A549 (cell line): Measurements from ENCODE around the gene ATAD2B. TPM values are rescaled to one million over a fixed set of nuclear protein-coding genes. Genes with fewer than 3 reads are reported as not detected.

Source experiments
- ATAC-seq, 2 experiments: fragments of 200-7000 bp in 1 of 2; fragments of >200 bp in 1 of 2; cut with Nextera tagmentation in 1 of 2; cut with Tn5 transposase in 1 of 2; 3 replicates each; pipeline versions ENCODE4 v1.8.0 to v1.9.1; 2018 to 2020; ENCODE audit warnings: mild to moderate bottlenecking in 1 of 2, moderate library complexity in 1 of 2
- CTCF ChIA-PET: fragments of 300-600 bp; sonication (Branson Sonifier 250); formaldehyde crosslinking; extraction: SDS; loops from one replicate; lab custom pipeline; 2021; ENCODE audit warnings: antibody characterized with exemption, inconsistent platforms; lab: Yijun Ruan, JAX
- POLR2A ChIA-PET: fragments of 350-600 bp; formaldehyde crosslinking; extraction: SDS; loops from one replicate; lab custom pipeline; 2021; ENCODE audit warnings: antibody characterized with exemption, inconsistent platforms; lab: Yijun Ruan, JAX
- DNase-seq, 2 experiments: peaks; one replicate each; pipeline versions ENCODE4 v3.0.0 to v3.0.0-alpha.2; 2011 to 2016; ENCODE audit warnings: low read depth in 1 of 2, low spot score in 1 of 2
- FAIRE-seq: peaks from 2 replicates; lab custom pipeline; 2011; peaks lifted over from hg19 to GRCh38; lab: Jason Lieb, UNC
- H3K27ac ChIP-seq, 2 experiments: fragments of >200 bp; sonication (Bioruptor Twin); formaldehyde crosslinking; 3 replicates each; pipeline ENCODE4 v1.5.1; 2016 to 2017
- H3K4me1 ChIP-seq: fragments of >200 bp; sonication (Bioruptor Twin); formaldehyde crosslinking; 3 replicates; pipeline ENCODE4 v1.6.1; 2016
- H3K4me2 ChIP-seq: fragments of >200 bp; sonication (Bioruptor Twin); formaldehyde crosslinking; 3 replicates; pipeline ENCODE4 v1.6.1; 2016
- H3K4me3 ChIP-seq: fragments of >200 bp; sonication (Bioruptor Twin); formaldehyde crosslinking; 3 replicates; pipeline ENCODE4 v1.5.1; 2016
- H3K9me3 ChIP-seq: fragments of >200 bp; sonication (Bioruptor Twin); formaldehyde crosslinking; 3 replicates; pipeline ENCODE4 v1.6.1; 2016
- ATOH8 ChIP-seq: fragments of 250-450 bp; sonication (Bioruptor Pico); IDR thresholded peaks from 2 replicates; pipeline ENCODE4 v1.5.0; 2020; ENCODE audit warnings: low read depth, mild to moderate bottlenecking, moderate library complexity
- BCL3 ChIP-seq: fragments of >200 bp; sonication (Bioruptor Twin); formaldehyde crosslinking; IDR thresholded peaks from 3 replicates; pipeline ENCODE4 v1.6.1; 2016
- CBX2 ChIP-seq: fragments of 200-600 bp; sonication (generic); IDR thresholded peaks from 2 replicates; pipeline ENCODE4 v1.6.1; 2016; ENCODE audit warnings: low read depth, mild to moderate bottlenecking, borderline replicate concordance
- CHD2 ChIP-seq: fragments of 150-350 bp; IDR thresholded peaks from 2 replicates; pipeline ENCODE4 v1.6.1; 2014; ENCODE audit warnings: low read length; ENCODE audit not compliant: partially characterized antibody
- CHD4 ChIP-seq: fragments of 200-600 bp; sonication (generic); IDR thresholded peaks from 2 replicates; pipeline ENCODE4 v1.6.1; 2016; ENCODE audit warnings: antibody characterized with exemption, mild to moderate bottlenecking, borderline replicate concordance
- E2F6 ChIP-seq: IDR thresholded peaks from 2 replicates; pipeline ENCODE4 v1.6.1; 2012; ENCODE audit warnings: low read depth, borderline replicate concordance
- EHF ChIP-seq: fragments of 250-450 bp; sonication (Bioruptor Pico); IDR thresholded peaks from 2 replicates; pipeline ENCODE4 v1.5.0; 2020; ENCODE audit warnings: mild to moderate bottlenecking
- EHMT2 ChIP-seq: fragments of 200-600 bp; sonication (generic); IDR thresholded peaks from 2 replicates; pipeline ENCODE4 v1.6.1; 2016; ENCODE audit warnings: antibody characterized with exemption, low read depth, mild to moderate bottlenecking, moderate library complexity
- EP300 ChIP-seq, 2 experiments: fragments of >200 bp; sonication (Bioruptor Twin); formaldehyde crosslinking; IDR thresholded peaks; 2 replicates in 1 of 2; 3 replicates in 1 of 2; pipeline ENCODE4 v1.6.1; 2016 to 2017
- FOSB ChIP-seq: fragments of 250-450 bp; sonication (Bioruptor Pico); IDR thresholded peaks from 2 replicates; pipeline ENCODE4 v1.5.0; 2020; ENCODE audit warnings: mild to moderate bottlenecking, moderate library complexity
- FOXS1 ChIP-seq: fragments of 250-450 bp; sonication (Bioruptor Pico); IDR thresholded peaks from 2 replicates; pipeline ENCODE4 v1.5.0; 2020; ENCODE audit warnings: mild to moderate bottlenecking, moderate library complexity
- GATA3 ChIP-seq: IDR thresholded peaks from 2 replicates; pipeline ENCODE4 v1.6.1; 2012; ENCODE audit warnings: borderline replicate concordance
- HDAC2 ChIP-seq: fragments of 200-600 bp; sonication (generic); IDR thresholded peaks from 2 replicates; pipeline ENCODE4 v1.6.1; 2016
- HMGXB4 ChIP-seq: fragments of 250-450 bp; sonication (Bioruptor Pico); IDR thresholded peaks from 2 replicates; pipeline ENCODE4 v1.5.0; 2021; ENCODE audit warnings: mild to moderate bottlenecking, moderate library complexity, borderline replicate concordance
- HOXB13 ChIP-seq: fragments of 250-450 bp; sonication (Bioruptor Pico); IDR thresholded peaks from 2 replicates; pipeline ENCODE4 v1.5.0; 2020; ENCODE audit warnings: low read depth, mild to moderate bottlenecking, moderate library complexity
- HOXB5 ChIP-seq: fragments of 250-450 bp; sonication (Bioruptor Pico); IDR thresholded peaks from 2 replicates; pipeline ENCODE4 v1.5.0; 2020; ENCODE audit warnings: mild to moderate bottlenecking, moderate library complexity
- JUN ChIP-seq, 2 experiments: fragments of >200 bp; sonication (Bioruptor Twin); formaldehyde crosslinking; IDR thresholded peaks; 2 replicates in 1 of 2; 3 replicates in 1 of 2; pipeline ENCODE4 v1.6.1; 2016 to 2017
- JUNB ChIP-seq: fragments of >200 bp; sonication (Bioruptor Twin); formaldehyde crosslinking; IDR thresholded peaks from 2 replicates; pipeline ENCODE4 v1.6.1; 2016
- MAX ChIP-seq: IDR thresholded peaks from 2 replicates; pipeline ENCODE4 v1.6.1; 2012
- PBX3 ChIP-seq: IDR thresholded peaks from 2 replicates; pipeline ENCODE4 v1.6.1; 2012
- PHF8 ChIP-seq: fragments of 200-600 bp; sonication (generic); IDR thresholded peaks from 2 replicates; pipeline ENCODE4 v1.6.1; 2016; ENCODE audit warnings: low read depth, mild to moderate bottlenecking, antibody characterized with exemption, moderate library complexity, borderline replicate concordance
- POLR2A ChIP-seq: IDR thresholded peaks from 2 replicates; pipeline ENCODE4 v1.6.1; 2012; ENCODE audit warnings: mild to moderate bottlenecking, low read length
- RAD21 ChIP-seq, 2 experiments: fragments of >200 bp in 1 of 2; sonication (Bioruptor Twin) in 1 of 2; formaldehyde crosslinking in 1 of 2; IDR thresholded peaks in 1 of 2; conservative IDR thresholded peaks in 1 of 2; 2 replicates in 1 of 2; 3 replicates in 1 of 2; pipeline ENCODE4 v1.6.1; 2012 to 2018; ENCODE audit warnings: inconsistent platforms in 1 of 2
- RFX5 ChIP-seq: fragments of 450-650 bp; IDR thresholded peaks from 2 replicates; pipeline ENCODE4 v1.7.1; 2014; ENCODE audit warnings: antibody characterized with exemption, mild to moderate bottlenecking, moderate library complexity
- RNF2 ChIP-seq: fragments of 200-600 bp; sonication (generic); IDR thresholded peaks from 2 replicates; pipeline ENCODE4 v1.6.1; 2016; ENCODE audit warnings: low read depth, mild to moderate bottlenecking, antibody characterized with exemption, moderate library complexity, borderline replicate concordance
- SREBF2 ChIP-seq: fragments of 450-650 bp; IDR thresholded peaks from 2 replicates; pipeline ENCODE4 v1.6.1; 2014; ENCODE audit warnings: mild to moderate bottlenecking, moderate library complexity
- TFCP2L1 ChIP-seq: fragments of 250-450 bp; sonication (Bioruptor Pico); IDR thresholded peaks from 2 replicates; pipeline ENCODE4 v1.5.0; 2021; ENCODE audit warnings: mild to moderate bottlenecking
- USF2 ChIP-seq: fragments of 450-650 bp; IDR thresholded peaks from 2 replicates; pipeline ENCODE4 v1.6.1; 2014; ENCODE audit warnings: antibody characterized with exemption
- ZFP36 ChIP-seq: fragments of 450-650 bp; IDR thresholded peaks from 2 replicates; pipeline ENCODE4 v1.6.1; 2014; ENCODE audit warnings: borderline replicate concordance; ENCODE audit not compliant: partially characterized antibody
- ZNF302 ChIP-seq: fragments of 250-450 bp; sonication (Bioruptor Pico); IDR thresholded peaks from 2 replicates; pipeline ENCODE4 v1.9.0; 2021; ENCODE audit warnings: inconsistent platforms, mild to moderate bottlenecking, moderate library complexity
- WGBS: methylation state at CpG from one replicate; pipeline ENCODE4 v1.1.6; 2017; ENCODE audit errors: missing lambda C conversion rate; 5-methylcytosine and 5-hydroxymethylcytosine counted together
- polyA minus RNA-seq: library from RNA; depleted of rRNA, polyadenylated mRNA; stranded (reverse); fragments of >200 nt; gene quantifications from 2 replicates; pipeline ENCODE4 v1.2.3, GENCODE V29; 2011; rRNA and poly(A)+ RNA removed
- polyA plus RNA-seq, 4 experiments: library from polyadenylated mRNA; depleted of rRNA in 3 of 4; stranded (reverse); fragments of >200 nt; fragmentation: RNase III in 1 of 4; extraction: RNeasy Plus Mini Kit Qiagen cat#74134 plus additional on column Dnase treatment in 1 of 4; gene quantifications; 2 replicates in 3 of 4; 3 replicates in 1 of 4; pipeline ENCODE4 v1.2.3, GENCODE V29; 2011 to 2017

Gene ATAD2B
- polyA plus RNA-seq (2011; rRNA removed) (8.7 and 13.1 TPM in 2 replicates), polyA plus RNA-seq (2017; fragmentation: RNase III; extraction: RNeasy Plus Mini Kit Qiagen cat#74134 plus additional on column Dnase treatment) (5.4 TPM in 3 replicates), polyA minus RNA-seq (13.2 and 13.3 TPM in 2 replicates)
- 1.3 and 1.5 TPM in 2 replicates for polyA plus RNA-seq (2012; cell fraction: cytosol; rRNA removed)
- polyA plus RNA-seq (2012; cell fraction: nucleus; rRNA removed), result 3.7 and 4.2 TPM in 2 replicates

- DNase-seq (peak; percentile 90 to 97), FAIRE-seq (no peak), ATAC-seq (peak; percentile 89 to 96)
- Histone ChIP-seq H3K27ac (peak within 1 kb of the TSS; percentile 93 to 95), H3K9me3 (no peaks in the 10 kb centered on the region), H3K4me3 (peak within 1 kb of the TSS; percentile 75), H3K4me1 (peaks cover 20% of the 10 kb centered on the region; the same call in 2 of the 3 replicates), H3K4me2 (peak within 1 kb of the TSS; percentile 83)
- 1% methylated on average over 62 of the region's 88 CpGs for WGBS
- ChIA-PET POLR2A (interaction anchor here (0.6 to 4.9 kb wide), 22 partner anchors 10 to 564 kb away, joined by 3 to 99 read pairs (median 6); partner anchors contain the start of genes PFN4, SF3B6, TP53I3 and UBXN2A), CTCF (interaction anchor here (0.6 to 6.4 kb wide), 67 partner anchors 9 to 728 kb away, joined by 3 to 90 read pairs (median 6); partner anchors contain the start of genes ITSN2, SF3B6, TP53I3 and UBXN2A)
- peak; percentile 42; the same call in 1 of the 2 replicates for TF ChIP-seq ATOH8
- TF ChIP-seq PHF8, result peak; percentile 78
- peak; percentile 70; the same call in 1 of the 3 replicates for TF ChIP-seq BCL3
- peak; percentile 52 for TF ChIP-seq CHD2
- TF ChIP-seq MAX, result peak; percentile 76
- TF ChIP-seq FOXS1, result no peak
- TF ChIP-seq HOXB5 (CRISPR knock-in tag), result peak; percentile 60; the same call in 1 of the 2 replicates
- TF ChIP-seq E2F6, result peak; percentile 70; the same call in 1 of the 2 replicates
- TF ChIP-seq USF2, result no peak
- TF ChIP-seq RFX5, result 0 out of 2 replicates have a peak, but pooled peaks have one; percentile 25
- TF ChIP-seq TFCP2L1 (CRISPR knock-in tag), result peak; percentile 67; the same call in 1 of the 2 replicates
- TF ChIP-seq FOSB (CRISPR knock-in tag), result no peak
- peak; percentile 49; the same call in 1 of the 2 replicates for TF ChIP-seq PBX3
- TF ChIP-seq EHF (CRISPR knock-in tag), result no peak
- TF ChIP-seq EP300 (IDR thresholded peaks at IDR 0.05), result no peak
- no peak for TF ChIP-seq JUNB
- TF ChIP-seq CHD4, result no peak
- no peak for TF ChIP-seq HDAC2
- no peak for TF ChIP-seq ZNF302
- peak; percentile 93 for TF ChIP-seq HMGXB4 (CRISPR knock-in tag)
- TF ChIP-seq RAD21 (conservative IDR thresholded peaks at IDR 0.05 in 1 of 2, IDR thresholded peaks at IDR 0.05 in 1 of 2), result peak; percentile 77 to 93
- peak; percentile 71 to 98 for TF ChIP-seq JUN (IDR thresholded peaks at IDR 0.05)
- no peak for TF ChIP-seq HOXB13
- no peak for TF ChIP-seq CBX2
- peak; percentile 80 for TF ChIP-seq POLR2A
- no peak for TF ChIP-seq ZFP36
- peak; percentile 28; the same call in 1 of the 2 replicates for TF ChIP-seq GATA3
- no peak for TF ChIP-seq RNF2
- TF ChIP-seq SREBF2, result no peak
- TF ChIP-seq EHMT2, result no peak
Measured at GRCh38 chr2:23926750-23927571, at the start of gene ATAD2B. ATAD2B (minus strand) TSS chr2:23927123; CDS start chr2:23926770, 353 bp downstream.
